ELF-1 (cell line): ENCODE results near the gene KCNJ9.
"Not testable (repeated sequence)": the region's sequence is repeated elsewhere in the genome, so short reads cannot be mapped to it uniquely, and the experiment has no call there.

Source experiments
- DNase-seq: peaks from one replicate; pipeline ENCODE4 v3.0.0-alpha.2; 2016; ENCODE audit warnings: low read depth, low spot score

KCNJ9 gene

DNA sequence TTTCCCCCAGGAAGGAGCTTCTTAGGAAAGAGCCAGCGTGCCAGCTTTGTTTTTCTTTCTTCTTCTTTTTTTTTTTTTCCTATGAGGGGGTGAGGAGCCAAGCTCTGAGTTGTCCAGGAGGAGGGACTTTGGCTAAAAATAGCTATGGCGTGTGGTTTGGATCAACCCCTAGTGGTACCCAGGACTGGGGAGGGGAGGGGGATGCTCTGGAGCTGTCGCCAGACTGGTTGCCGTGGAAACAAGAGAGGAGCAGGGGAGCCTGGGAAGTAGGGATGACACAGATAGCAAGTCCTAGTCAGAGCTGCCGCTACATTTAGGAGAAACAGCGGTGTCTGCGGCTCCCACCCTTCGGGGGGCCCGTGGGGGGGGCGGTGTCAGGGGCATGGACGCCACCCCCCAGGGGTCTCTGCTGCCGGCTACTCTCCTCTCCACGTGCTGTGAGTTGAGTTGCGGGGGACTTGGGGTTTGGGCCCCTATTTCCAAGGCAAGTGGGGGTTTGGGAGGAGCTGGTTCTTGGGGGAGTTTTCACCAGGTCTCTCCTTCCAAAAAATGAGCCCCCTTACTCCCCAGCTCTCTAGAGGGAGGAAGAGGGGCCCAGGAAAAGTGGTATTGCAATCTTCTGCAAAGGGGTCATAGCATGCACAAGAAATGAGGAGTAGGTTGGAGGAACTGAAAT, at the start of gene KCNJ9:
KCNJ9 (plus strand) TSS at position 278 of the 676 bp plus-strand sequence. CDS start 2,493 bp downstream, outside the sequence.
- DNase-seq = peak; percentile 42

DNA sequence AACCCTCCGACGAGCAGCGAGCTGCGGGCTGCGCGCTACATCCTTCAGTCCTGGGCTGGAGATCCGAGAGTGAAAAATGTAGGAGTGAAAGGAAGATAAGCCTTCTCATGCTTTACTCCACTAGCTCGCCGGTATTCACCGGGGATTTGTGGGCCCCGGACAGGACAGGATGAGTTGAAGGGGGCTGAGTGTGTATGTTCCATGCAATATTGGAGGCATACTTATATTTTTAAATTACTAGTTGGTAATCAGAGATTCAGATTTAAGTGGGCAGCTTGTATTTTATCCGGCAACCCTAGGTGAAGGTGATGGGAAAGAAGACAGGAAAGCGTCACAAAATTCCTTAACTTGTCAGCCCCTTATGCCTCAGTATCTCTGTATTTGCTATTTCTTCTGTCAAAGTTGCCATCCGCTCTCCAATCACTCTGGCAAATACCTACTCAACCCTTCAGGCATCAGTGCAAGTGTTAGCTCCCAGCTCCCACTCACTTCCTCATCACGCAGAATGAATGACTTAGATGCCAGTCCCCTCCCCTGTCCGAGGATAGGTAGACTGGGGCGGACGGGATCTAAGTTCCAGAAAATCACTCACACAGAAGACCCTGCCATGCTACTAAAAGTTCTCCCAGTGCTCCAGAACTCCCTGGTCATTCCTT, 49.0 kb upstream of the KCNJ9 start:
- no peak for DNase-seq

DNA sequence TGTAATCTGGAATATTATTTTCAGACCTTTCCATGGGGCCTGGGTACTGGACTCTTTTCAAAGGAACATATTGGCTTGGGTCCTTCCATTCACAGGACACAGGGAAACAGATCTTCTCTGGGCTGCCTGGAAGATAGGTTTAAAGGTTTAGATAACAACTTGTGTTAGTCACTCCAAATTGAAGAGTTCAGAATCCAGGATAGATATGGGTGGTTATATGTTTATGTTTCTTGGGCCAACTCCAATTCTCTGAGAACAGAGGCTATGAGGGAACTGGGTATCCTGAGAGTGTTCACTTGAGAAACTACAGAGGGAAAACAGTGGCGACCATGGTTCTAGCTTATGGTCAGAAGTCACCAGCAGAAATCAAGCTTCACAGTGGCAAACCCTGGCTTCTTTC, 40.9 kb upstream of the KCNJ9 start:
- DNase-seq = no peak

- DNase-seq = no peak
Measured at GRCh38 chr1:160043543-160043942, 37.8 kb upstream of the KCNJ9 start.

- DNase-seq = no peak
Measured at GRCh38 chr1:160045653-160046052, 35.7 kb upstream of the KCNJ9 start.

GRCh38 chr1:160046494-160047110, 34.7 kb upstream of the KCNJ9 start:
- peak; percentile 91 for DNase-seq

- DNase-seq = no peak
Measured at GRCh38 chr1:160047111-160047991, 34.0 kb upstream of the KCNJ9 start.

- no peak for DNase-seq
Measured at GRCh38 chr1:160048335-160048734, 33.0 kb upstream of the KCNJ9 start.

DNA sequence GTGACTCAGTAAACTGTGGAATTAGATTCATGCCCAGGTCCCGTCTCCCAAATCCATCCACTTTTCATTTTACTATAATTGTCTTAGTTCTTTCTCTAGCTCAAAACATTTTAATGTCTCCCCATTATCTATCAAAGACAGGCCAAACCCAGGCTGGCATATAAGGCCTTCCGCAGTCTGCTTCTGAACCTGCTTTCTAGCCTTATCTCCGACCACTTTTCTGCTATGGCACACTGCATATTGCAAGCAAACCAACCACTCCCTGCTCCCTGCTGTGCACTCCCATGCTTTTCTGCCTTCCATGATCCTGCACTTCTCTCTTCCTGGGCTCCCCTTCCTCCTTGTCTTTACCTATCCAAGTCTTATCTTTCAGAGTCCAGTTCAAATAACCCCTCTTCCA, 32.2 kb upstream of the KCNJ9 start:
- no peak for DNase-seq

- DNase-seq = not testable (repeated sequence)
Measured at GRCh38 chr1:160050182-160050581, 31.2 kb upstream of the KCNJ9 start.

DNA sequence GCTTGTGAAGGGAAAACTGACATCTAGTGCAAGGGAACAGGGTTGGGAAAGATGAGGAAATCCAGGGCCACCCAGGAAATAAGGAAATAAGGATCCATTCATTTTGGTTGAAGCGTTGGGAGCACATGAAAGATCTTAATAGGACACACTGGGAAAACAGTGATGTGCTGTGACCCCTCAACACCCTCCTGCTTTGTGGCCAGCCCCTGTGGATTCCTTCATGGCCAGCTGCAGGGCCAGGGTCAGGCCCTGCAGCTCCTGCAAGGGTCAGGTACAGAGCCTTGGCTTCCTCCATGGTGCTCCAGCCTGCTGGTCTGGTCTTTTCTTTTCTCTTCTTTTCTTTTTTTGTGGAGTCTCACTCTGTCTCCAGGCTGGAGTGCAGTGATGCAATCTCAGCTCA, 30.7 kb upstream of the KCNJ9 start:
- DNase-seq = no peak

DNA sequence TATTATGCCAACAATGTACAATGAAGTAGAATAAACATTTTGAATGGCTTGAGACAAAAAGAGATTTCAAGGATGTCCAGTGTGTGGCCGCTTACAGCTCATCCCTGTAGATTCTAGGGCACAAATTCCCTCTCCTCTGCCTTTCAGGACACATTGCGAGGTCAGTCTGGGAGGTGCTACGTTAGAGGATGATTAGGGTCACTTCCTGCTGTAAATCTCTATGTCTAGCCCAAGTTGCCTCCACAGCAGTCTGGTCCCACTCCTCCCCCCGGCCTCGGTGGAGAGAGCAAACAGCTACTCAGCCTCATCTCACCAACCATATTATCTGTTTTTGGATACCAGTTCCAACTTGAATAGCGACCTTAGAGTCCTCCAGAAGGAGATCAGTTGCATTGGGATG, 28.4 kb upstream of the KCNJ9 start:
- no peak for DNase-seq

DNA sequence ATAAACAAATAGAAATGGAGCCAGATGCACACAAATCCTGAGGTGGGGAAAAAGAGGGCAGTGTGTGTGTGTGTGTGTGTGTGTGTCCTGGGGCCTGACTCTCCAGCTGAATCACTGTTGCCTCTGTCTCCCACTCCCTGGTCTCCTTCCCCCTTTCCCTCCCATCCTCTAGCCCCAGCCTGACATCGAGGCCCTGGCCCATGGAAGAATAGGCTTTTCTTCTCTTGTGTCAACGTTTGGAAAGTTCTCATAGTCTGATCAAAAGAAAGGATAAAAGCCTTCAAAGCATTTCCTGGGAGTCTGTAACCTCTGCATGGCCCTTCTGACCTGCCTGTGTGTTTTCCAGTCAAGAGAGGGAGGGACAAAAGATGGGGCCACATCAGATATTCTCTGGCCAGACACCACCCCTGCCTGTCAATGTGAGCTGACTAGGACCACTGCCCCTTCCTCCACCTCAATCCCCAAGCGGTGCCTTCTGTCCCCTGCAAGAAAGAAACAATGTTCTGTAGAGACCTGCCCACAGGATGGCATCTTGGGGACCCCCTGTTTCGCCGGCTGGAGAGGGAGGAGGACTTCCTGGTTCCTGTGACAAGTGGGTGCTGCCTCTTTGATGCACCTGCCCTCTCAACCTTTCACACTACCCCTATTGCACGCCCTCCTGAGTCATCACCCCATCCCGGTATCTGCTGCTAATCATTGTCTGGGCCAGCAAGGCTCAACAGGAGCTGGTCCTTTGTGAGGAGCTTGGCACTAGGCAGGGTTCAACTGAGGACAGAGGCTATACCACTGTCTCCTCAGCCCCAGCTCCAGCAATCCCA, 27.6 kb upstream of the KCNJ9 start:
- no peak for DNase-seq

DNA sequence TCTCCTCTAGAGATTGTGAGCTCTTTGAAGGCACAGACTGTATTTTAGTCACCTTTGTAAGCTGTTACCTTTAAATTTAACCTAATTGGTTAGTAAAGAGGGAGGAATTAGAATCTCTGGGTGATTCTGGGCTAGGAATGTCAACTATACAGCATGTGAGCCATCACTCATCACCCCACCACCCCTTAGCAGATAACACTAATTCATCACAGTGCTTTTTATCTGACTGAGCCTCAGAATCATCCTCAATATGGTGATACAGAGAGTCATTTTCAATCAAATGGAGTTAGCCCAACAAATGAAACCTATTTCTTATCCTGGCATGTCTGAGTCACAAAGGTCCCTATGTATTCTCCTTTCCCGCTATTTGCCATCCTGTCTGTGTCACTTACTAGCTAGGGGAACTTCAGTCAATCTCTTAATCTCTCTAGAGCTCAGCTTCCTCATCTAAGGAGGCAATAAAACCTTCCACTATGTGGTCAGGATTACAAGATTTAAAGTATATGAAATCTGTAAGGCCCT, 24.6 kb upstream of the KCNJ9 start:
- no peak for DNase-seq

DNA sequence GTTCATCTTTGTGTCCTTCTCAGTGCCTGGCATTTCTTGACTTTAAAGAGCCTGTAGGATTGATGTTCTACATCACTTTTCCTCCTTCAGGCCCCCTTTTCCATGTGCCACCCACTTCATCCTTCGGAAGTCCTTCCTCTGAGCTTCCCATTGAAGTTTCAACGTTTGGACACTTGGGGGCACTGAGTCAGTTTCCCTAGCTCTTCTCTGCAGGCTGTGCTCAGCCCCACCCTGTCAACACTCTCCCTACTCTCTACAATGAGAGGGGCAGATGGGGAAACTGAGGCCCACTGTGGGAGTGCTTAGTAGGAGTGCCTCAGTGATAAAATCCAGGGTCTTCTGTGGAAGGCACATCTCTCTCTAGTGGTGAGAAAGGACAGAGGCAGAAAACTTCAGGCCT, 23.3 kb upstream of the KCNJ9 start:
- DNase-seq = no peak

DNA sequence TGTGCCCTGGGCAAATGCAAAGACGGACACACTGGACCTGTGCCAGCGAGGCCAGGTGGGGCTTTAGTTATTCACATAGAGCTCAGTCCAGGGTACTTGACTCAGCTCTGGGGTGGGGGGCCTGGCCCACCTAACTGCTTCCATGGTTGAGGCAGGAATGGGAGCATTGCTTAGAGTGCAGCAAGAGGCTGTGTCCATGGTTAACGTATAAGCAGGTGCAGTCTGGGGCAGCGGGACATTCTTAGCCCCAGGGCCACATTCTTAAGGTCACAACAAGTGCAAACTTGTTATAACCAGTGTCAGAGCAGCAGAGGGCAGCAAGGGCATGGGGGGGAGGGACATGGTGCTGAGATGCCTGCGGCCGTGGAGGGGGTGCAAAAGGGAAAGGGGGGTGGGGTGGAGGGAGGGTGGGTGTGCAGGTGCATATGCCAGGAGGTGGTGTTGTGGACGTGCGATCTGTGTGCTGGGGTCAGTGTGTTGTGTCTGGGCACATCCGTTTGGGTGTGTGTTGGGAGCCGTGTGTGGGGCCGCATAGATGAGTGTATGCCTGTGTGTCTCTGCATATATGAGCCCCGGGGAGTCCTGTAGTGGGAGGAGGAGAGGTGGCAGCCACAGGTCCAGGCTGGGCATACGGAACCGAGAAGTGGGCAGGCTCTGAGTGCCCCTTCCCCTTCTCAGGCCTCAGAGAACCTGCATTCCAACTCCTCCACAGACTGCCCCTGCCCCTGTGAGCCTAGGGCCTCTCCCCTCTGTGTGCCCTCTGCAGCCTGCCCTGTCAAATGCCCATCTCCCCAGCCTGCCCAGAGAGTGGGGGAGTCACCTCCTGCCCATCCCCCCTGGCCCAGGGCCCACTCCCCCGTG, 19.7 kb upstream of the KCNJ9 start:
- peak; percentile 70 for DNase-seq

- no peak for DNase-seq
Measured at GRCh38 chr1:160062230-160062532, 19.2 kb upstream of the KCNJ9 start.

DNA sequence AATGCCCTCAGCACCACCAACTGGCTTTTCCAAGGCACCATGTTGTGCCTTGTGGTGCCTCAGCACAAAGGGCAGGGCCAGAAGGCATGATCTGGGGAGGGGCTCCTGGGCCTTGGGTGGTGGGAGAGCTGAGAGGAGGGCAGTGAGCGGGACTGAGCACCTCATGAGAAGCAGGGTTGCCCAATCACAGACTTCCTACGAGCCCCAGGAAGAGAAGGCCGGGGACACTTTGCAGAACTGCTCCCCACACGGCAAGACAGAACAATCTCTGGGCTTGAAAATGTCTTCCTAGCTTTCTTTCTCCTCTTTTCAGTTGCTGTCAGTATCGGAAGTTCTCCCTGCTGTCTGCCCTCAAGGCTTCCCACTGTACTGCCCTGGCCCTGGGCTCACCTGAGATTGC, 18.2 kb upstream of the KCNJ9 start:
- no peak for DNase-seq

GRCh38 chr1:160064164-160064563, 17.2 kb upstream of the KCNJ9 start:
- no peak for DNase-seq

GRCh38 chr1:160064746-160065145, 16.6 kb upstream of the KCNJ9 start:
- peak; percentile 24 for DNase-seq
